GM10266 (cell line): ENCODE data around the gene NACA.
A peak's percentile ranks its signal among the peaks of the same experiment; 100 is the strongest.

Source experiments
- DNase-seq: peaks from one replicate; pipeline ENCODE4 v3.0.0; 2012; ENCODE audit errors: extremely low spot score
- TF ChIP-seq, protein P1 (sequence below): IDR thresholded peaks from 2 replicates; pipeline ENCODE4 v1.5.1; 2012; ENCODE audit warnings: mild to moderate bottlenecking, low read depth; ENCODE audit not compliant: control insufficient read depth, insufficient read depth; ENCODE audit errors: missing control alignments

Gene NACA

DNA sequence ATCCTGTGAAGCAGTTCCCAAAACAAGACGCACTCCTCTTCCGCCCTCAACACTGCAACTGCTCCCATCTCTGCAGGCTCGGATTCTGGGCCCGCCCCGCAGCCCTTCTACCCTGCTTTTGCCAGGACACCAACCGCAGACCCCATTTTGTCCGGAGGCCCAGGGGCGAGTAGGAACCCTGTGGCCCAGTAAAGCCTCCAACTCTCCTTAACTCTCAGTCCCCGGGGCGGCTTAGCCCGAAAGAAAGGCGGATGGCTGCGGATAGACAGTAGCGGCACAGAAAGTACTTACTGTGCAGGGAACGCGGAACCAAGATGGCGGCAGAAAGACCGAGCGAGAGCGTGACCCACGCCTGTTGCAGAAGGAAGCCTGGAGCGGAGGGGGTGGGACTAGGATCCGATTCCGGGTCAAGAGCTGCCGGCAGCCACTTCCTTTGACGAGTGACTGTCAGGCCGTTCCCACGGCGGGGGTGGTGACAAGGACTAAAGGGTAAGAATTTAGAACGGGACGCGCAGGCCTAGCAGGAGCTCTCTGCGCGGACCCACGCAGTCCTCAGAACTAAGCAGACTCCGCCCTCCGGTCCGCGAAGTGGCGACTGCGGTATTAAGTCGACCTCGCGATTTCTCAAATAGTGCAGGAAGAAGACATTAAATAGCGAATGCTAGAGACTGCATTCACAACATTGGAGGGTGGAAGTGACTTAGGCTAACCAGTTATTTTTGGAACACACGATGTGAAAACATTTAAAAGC lies at the start of gene NACA:
NACA (minus strand) TSS at position 328 of the 751 bp plus-strand sequence. CDS start 778 bp downstream, outside the sequence.
- TF ChIP-seq, protein P1, sequence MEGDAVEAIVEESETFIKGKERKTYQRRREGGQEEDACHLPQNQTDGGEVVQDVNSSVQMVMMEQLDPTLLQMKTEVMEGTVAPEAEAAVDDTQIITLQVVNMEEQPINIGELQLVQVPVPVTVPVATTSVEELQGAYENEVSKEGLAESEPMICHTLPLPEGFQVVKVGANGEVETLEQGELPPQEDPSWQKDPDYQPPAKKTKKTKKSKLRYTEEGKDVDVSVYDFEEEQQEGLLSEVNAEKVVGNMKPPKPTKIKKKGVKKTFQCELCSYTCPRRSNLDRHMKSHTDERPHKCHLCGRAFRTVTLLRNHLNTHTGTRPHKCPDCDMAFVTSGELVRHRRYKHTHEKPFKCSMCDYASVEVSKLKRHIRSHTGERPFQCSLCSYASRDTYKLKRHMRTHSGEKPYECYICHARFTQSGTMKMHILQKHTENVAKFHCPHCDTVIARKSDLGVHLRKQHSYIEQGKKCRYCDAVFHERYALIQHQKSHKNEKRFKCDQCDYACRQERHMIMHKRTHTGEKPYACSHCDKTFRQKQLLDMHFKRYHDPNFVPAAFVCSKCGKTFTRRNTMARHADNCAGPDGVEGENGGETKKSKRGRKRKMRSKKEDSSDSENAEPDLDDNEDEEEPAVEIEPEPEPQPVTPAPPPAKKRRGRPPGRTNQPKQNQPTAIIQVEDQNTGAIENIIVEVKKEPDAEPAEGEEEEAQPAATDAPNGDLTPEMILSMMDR, result no peak
- peak; percentile 93 for DNase-seq

DNA sequence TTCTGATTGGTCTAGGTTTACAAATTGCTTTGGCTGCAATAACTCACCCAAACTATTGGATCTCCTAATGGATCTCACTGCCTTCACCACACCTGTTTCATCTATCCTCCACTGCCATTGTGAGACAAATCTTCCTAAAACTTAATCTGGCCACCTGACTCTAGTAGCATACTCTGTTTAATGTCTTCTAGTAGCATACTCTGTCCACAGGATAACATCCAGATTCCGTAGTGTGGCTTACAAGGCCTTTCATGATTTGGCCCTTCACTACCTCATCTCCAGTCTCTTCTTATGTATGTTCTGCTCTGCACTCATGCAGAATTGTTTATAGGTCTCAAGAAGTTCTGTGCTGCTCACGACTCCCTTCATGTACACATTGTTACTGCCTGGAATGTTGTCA lies 48.0 kb upstream of the NACA start:
- DNase-seq, result no peak
- TF ChIP-seq, protein P1, result no peak

DNA sequence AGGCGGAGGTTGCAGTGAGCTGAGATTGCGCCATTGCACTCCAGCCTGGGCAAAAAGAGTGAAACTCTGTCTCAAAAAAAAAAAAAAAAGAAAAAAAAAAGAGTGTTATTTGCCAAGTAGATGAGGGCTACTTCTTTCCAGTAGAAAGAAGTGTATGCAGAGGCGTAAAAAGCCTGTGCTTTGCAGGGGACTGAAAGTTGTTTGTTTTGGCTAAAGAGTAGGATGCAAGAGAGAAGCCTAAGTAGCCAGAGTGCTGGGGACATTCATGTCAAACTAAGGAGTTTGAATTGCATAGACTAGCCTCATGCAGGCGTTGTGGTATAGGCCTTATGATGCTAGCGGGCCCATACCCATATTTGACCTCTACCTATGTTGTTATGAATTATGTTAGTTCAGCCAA lies 47.5 kb upstream of the NACA start:
- TF ChIP-seq, protein P1, result no peak
- DNase-seq, result no peak

DNA sequence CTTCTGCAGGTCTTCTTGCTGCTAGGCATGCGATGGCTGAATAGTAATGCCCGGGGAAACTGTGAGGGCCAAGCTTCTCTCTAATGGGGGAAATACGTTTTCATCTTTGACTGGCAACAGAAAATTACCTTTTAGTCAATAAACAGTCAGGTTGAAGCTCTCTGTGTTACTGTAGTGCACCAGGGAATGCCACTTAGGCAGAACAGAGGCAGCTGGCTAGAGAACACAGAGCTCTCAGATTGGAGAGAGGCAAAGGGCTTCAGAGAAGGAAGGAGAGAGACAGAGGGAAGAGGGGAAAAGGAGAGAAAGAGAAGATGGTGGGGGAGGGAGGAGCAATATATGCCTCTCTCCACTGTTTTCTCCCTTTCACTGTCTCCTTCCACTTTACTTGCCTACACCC lies 44.8 kb upstream of the NACA start:
- DNase-seq, result no peak
- TF ChIP-seq, protein P1, result no peak

DNA sequence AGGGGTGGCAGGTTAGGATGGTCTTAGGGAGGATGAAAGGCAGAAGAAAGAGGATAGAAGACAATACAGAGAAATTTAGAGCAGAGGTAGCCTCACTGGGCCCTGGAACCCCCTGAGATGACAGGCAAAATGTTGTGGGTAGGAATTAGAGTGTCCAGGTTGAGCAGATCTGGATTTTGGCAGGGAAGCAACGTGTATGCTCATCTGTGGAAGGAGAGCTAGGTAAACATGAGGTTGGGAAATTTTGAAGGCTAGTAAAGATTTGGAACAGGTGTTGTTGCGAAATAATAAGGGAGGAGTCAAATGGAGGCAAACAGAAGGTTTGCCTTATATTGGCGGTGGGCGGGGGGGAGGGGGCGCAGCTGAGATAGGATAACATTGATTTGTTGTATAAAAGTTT lies 43.3 kb upstream of the NACA start:
- TF ChIP-seq, protein P1, result no peak
- no peak for DNase-seq

DNA sequence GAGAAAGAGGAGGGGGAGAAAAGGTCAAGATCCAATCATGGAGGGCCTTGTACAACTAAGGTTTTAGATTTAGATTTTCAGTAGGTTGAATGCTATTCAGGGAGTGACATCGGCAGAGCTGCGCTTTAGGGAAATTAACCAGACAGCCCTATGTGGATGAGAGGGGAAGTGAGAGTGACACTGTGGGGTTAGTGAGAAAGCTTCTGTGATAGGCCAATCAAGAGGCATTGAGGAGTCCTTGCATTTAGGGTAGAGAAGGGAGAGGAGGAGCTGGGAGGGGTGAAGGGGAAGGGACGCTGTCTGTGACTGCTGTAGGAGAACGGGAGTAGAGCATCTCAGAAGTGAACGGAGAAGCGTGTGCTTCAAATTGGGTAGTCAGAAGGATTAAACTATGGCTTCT lies 41.4 kb upstream of the NACA start:
- peak; percentile 72 for DNase-seq
- TF ChIP-seq, protein P1, result no peak
